Measurements from ENCODE around the gene KDM4E.

Gene KDM4E

GRCh38 chr11:95054356-95054755 is 29.3 kb downstream of the KDM4E start:
- DNase-seq: no peak

GRCh38 chr11:95055283-95055897 is 30.3 kb downstream of the KDM4E start:
- DNase-seq: no peak

GRCh38 chr11:95057959-95058358 is 32.9 kb downstream of the KDM4E start:
- DNase-seq: no peak

GRCh38 chr11:95058621-95059020 is 33.6 kb downstream of the KDM4E start:
- no peak for DNase-seq

GRCh38 chr11:95059046-95059445 is 34.0 kb downstream of the KDM4E start:
- DNase-seq: no peak

GRCh38 chr11:95065336-95065735 is 40.3 kb downstream of the KDM4E start:
- DNase-seq: no peak

GRCh38 chr11:95066716-95067038 is 41.6 kb downstream of the KDM4E start, which contains the start of gene SRSF8:
Gene SRSF8, plus strand, starts transcription at chr11:95066919. Its CDS starts 308 bp downstream, at chr11:95067227.
- DNase-seq: no peak

GRCh38 chr11:95067039-95067840 is 42.2 kb downstream of the KDM4E start:
- peak; percentile 72 to 77 for DNase-seq

GRCh38 chr11:95067841-95068219 is 42.8 kb downstream of the KDM4E start:
- DNase-seq: no peak

- peak; percentile 81 to 87 for DNase-seq
Observed at GRCh38 chr11:95068549-95068948, 43.5 kb downstream of the KDM4E start.

GRCh38 chr11:95070471-95070870 is 45.4 kb downstream of the KDM4E start:
- DNase-seq: no peak

- no peak for DNase-seq
Observed at GRCh38 chr11:95072948-95073347, 47.9 kb downstream of the KDM4E start.

GRCh38 chr11:95074792-95075563 is 49.9 kb downstream of the KDM4E start:
- no peak for DNase-seq

GRCh38 chr11:95076416-95076815 is 51.4 kb downstream of the KDM4E start:
- DNase-seq: no peak

GRCh38 chr11:95076981-95077380 is 51.9 kb downstream of the KDM4E start:
- no peak for DNase-seq
